GM19025 (cell line): ENCODE data around the gene MPG.
"Not testable (repeated sequence)": the region's sequence is repeated elsewhere in the genome, so short reads cannot be mapped to it uniquely, and the experiment has no call there.

Experiments
- ATAC-seq: cut with Tn5 transposase; IDR thresholded peaks from one replicate; pipeline ENCODE4 v1.9.1; 2021; ENCODE audit warnings: mild to moderate bottlenecking, low read depth, moderate library complexity; ENCODE audit not compliant: unreplicated experiment

The MPG gene

DNA sequence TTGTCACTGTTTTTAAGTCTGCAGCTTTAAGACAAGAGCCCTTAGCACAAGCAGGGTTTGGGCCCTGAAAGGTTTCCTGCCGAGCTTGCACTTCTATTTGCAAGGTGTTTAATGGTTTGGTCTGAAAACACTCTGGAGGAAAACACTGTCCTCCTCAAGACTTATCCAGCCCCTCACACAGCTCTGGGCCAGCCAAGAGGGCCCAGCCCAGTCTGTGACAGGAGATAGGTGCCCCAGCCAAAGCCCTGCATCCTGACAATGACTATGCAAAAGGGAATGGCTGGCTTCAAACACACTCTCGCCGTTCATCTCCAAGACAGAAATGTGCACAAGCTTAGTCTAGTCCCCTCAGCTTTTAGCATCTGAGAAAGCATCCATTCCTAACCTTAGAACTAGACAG lies 26.9 kb downstream of the MPG start:
- no peak for ATAC-seq

DNA sequence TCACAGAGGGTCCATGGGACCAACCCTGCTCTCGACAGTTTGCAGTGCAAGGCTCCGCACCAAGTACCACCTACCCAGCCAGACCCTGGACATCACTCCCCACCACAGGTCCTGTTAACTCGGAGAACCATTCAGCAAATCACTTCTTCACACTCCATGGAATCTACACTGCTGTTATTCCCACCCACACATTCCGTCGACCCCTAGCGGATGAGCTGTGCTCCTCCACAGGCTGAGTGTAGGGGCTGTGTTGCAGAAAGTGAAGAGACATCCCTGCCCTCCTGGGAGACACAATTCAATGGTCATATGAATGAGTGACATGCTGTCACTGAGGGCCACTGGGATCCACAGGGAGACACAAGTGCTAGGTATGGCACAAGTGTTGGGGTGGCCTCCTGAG lies 27.5 kb downstream of the MPG start:
- no peak for ATAC-seq

DNA sequence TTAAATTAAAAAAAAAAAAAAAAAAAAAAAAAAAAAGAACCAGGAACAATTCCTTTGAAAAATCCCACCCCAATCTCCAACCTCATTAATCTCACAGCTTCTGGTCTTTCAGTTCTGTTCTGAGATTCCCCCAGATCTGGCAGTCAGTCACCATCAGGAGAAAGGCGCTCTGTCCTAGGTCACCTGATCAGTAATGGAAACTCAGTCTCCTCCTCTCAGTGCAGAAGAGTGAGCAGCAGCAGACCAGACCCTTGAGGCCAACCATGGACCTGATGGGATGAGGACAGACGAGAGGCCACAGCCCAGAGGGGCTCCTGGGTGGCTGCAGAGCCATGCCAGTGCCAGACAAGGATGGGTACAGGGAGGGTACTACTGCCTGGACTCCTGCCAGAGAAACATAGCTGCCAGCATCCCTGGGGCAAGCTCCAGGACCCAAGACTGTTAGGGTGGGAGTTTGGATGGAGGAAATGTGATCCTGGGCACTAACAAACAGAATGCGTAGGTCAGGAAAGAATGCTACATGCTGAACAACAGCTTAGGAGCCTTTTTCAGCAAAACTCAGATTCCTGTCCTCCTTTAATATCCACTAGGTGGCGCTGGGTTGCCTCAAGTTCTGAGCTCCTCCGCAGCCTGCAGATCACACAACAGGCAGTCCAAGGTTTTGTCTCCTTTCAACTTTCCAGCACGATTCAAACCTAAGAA lies 28.7 kb downstream of the MPG start:
- no peak for ATAC-seq

DNA sequence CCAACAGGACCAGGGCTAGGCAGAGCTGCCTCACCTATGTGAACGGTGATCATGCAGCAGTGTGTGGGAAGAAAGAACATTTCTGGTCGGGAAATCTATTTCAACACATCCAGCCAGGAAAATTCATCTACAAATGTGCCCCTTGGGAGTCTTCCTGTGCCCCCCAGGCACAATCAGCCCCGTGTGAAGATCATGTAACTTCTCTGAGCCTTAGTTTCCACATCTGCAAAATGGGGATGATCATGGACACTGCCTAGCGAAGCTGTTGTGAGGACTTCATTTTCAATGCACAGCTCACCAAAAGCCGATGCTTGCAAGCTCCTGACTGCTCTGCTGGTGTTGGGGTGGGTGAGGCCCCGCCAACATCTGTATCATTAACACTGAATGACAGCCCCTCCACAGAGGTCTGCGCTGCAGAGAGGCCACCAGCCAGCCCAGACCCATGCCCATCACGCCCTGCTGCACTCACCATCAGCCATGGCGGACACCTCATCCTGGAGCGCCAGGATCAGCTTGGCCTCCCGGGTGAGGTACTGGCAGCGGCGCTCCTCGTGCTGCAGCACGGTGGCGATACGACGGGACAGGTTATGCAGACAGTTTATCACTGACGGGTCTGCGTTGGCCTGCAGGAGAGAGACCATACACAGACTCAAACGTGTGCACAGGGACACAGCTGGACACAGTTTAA lies 34.3 kb downstream of the MPG start:
- ATAC-seq = no peak

DNA sequence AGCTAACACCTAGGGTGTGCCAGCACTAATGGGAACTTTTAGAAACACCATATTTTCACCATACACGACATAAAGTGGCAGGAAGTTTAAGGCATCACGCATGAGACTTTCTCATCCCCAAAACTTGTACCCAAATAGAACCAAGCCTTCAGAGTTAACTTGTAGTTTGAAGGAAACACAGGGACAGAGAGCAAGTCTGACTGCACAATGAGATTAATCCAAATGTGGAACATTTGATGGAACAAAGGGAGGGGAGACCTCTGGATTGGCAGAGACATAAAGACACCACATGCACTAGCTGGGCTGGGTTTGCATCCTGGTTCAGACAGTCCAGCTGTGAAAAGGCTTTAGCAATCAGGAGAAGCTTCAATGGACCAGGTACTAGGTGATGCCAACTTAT lies 36.3 kb downstream of the MPG start:
- ATAC-seq = no peak

DNA sequence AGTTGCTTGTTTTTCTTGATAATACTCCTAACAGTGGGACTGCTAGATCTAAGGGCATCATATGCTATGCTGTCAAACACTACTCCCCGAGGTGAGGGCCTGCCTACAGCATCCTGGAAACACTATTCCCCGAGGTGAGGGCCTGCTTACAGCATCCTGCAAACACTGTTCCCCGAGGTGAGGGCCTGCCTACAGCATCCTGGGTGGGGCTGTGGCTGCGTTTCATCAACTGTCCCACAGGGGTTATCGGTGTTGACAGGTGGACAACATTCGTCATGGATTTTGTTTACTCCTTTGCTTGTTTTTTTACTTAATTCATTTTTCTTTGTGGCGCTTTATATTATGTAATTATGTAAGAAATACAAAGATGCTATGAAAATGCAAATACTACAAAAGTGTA lies 38.0 kb downstream of the MPG start:
- no peak for ATAC-seq

DNA sequence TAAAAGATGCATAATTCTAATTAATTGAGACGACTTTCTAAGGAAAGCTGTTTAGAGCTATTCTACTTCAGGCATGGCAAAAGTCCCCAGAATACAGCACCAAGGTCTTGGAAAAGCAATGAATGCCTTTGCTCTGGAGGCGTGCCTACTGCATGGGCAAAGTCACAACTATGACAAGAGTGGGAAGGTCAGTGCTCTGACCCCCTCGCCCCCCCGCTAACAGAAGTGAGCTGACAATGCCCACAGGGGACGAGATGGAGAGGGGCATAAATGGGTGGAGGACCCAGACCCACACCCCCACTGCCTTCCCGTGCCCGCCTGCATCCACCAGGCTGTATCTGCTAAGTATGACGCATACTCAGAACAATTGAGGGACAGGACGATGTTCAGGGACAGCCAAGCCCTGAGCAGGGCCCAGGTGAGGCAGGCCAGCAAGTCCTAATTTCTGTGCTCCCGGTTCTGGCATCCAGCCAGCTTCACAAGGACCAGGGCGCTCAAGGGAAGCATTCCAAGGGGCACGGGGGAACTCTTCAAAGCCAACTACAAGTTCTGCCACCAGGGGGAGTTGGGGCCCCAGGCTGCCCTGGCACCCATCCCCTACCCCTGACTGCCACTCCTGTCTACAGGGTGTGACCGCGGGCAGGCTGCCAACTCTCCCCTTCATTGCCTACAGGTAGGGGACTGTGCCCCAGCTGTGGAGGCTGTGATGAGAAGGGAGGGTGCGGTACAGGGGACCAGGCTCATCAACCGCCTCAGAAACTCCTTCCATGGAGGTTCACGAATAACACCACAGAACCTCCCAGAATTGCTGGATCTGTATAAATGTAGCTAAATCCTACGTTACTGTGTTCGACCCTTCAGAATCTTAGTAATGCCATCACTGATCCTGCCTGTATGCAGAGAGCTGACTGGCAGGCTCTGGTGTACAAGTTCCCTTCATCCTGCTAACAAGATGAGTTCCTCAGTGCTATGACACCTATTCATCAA lies 39.6 kb downstream of the MPG start:
- no peak for ATAC-seq

DNA sequence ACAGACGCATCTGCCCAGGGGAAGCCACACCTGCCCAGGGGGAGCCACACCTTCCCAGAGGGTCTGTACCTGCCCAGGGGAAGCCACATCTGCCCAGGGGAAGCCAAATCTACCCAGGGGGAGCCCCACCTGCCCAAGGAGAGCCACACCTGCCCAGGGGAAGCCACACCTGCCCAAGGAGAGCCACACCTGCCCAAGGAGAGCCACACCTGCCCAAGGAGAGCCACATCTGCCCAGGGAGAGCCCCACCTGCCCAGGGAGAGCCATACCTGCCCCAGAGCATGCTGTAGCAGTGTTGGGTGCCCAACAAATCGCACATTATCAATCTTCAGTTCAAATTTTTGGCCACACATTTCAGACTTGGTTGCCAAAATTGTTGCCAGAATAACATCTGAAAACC lies 40.8 kb downstream of the MPG start:
- ATAC-seq = no peak

DNA sequence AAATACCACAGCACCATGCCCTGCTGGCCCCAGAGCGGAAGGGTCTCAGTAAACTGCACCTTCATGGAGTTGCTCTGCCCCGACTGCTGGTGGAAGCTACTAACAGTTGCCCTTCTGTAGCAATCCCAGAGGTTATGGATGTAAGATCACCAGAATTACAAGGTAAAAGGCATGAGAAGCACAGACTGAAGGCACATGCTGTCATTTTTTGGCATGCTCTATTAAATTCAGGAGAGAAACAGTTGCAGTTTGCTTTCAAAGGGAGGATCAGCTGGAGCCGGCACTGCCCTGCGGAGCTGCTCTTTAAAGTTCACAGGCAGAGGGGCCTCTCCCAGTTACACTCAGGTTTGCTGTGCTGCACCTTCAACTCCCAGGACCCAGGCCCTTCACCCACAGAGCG lies 41.3 kb downstream of the MPG start:
- ATAC-seq = no peak

DNA sequence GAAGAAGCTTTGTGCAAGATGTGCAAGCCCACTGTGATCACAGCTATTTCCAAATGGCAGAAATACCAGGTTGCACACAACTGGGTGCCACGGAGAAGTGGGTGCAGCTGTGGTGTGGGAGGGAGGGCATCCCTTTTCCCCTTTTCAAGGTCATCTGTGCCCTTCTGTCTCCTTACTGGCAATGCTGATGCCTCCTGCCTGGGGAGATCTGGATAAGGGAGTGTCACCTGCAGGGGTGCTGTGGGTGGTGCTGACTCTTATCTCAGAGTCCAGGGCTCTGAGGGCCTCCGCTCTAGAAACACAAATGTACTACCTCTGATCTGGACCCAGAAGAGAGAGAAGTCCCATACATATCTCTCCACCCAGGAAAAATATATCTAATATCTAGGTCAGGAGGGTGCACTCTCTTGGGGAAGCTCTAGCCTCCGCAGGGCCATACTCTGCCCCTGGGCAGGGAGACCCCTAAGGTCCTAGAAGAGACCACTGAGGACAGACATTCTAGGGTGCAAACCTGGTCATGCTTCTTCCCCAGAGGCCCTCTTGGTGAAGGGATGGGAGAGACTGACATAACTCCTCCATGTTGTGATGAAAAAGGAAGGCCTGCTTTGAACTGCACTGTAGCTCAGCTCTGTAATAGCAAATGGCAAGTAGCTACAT lies 41.9 kb downstream of the MPG start:
- no peak for ATAC-seq

DNA sequence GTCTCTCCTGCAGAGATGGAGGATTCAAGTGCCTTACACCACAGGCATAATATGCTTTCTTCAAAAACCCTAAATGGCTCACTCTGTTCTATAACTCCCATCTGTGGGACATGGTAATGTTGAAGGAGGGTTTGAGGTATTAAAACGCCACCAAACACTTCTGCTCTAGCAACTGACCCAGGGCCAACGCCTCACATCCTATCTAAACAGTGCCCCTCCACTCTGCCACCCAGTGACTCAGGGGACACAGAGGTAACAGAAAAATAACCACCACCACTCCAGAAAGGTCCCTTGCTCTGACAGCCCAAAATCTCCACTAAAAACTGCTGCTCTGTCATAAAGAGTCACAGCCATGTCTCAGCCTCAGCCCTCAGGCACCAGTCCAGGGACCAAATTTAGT lies 42.7 kb downstream of the MPG start:
- no peak for ATAC-seq

DNA sequence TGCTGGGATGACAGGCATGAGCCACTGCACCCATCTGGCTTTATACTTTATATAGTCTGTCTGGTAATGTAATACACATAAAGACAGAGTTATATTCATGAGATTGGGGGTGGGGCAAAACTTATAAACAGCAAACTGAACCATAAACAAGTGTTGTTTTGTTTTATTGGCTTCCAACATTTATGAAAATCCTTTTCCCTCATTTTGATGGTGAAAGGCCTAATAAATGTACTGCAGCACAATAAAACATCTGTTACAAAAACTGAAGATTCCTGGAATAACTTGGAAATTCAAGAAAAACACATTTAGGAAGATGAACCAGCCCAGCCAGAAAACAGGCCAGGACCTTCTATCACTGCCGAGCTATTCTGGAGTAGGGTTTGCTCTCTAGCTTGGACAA lies 44.3 kb downstream of the MPG start:
- no peak for ATAC-seq

DNA sequence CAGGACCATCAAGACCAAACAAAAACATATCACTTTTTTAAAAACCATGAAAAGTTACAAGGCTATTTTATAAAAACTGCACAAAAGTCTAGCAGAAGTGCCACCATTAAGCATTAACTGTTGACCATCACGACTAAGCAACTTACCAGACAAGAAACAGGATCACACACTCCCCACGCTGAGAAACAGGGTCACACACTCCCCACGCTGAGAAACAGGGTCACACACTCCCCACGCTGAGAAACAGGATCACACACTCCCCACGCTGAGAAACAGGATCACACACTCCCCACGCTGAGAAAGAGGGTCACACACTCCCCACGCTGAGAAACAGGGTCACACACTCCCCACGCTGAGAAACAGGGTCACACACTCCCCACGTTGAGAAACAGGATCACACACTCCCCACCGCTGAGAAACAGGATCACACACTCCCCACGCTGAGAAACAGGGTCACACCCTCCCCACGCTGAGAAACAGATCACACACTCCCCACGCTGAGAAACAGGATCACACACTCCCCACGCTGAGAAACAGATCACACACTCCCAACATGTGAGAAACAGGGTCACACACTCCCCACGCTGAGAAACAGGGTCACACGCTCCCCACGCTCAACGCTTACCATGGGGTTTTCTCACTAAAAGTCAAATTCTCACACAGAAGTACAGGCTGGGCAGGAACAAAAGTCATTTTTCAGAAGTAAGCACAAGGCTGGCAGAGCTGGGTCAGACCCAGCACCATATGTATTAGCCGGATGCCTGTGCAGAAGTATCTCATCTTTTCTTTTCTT lies 45.7 kb downstream of the MPG start:
- ATAC-seq = not testable (repeated sequence)

DNA sequence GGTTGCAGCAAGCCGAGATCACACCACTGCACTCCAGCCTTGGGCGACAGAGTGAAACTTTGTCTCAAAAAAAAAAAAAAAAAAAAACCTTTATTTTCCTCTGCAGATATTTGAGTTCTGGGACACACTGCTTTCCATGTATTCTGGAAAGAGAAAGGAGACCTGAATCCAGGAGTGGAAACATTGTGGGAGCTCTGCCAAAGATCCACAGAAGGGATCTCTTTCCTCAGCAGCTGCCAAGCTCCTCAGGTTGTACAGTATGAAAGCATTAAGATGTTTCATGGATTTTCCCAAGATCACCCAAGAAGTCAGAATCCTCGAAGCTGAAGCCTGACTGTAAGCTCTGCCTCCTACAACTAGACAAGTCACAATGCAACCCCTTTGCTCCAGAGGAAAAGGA lies 47.0 kb downstream of the MPG start:
- ATAC-seq = no peak

DNA sequence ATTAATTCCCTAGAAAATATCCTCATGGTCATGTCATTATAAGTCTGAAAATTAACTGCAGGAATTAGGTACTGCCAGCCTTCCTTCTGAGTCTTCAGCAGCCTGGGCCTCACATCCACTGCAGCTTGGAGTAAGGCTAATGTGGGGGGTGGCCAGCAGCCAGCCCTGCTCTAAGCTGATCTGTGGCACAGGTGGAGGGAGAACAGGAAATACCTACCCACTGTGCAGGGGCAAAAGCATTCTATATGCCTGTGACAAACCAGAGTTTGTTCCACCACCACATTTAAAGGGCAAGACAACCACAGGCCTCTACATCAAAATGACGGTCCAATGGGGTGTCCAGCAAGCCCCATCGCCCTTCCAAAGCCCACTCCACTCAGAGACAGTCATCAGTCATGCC lies 51.0 kb downstream of the MPG start:
- ATAC-seq = no peak

DNA sequence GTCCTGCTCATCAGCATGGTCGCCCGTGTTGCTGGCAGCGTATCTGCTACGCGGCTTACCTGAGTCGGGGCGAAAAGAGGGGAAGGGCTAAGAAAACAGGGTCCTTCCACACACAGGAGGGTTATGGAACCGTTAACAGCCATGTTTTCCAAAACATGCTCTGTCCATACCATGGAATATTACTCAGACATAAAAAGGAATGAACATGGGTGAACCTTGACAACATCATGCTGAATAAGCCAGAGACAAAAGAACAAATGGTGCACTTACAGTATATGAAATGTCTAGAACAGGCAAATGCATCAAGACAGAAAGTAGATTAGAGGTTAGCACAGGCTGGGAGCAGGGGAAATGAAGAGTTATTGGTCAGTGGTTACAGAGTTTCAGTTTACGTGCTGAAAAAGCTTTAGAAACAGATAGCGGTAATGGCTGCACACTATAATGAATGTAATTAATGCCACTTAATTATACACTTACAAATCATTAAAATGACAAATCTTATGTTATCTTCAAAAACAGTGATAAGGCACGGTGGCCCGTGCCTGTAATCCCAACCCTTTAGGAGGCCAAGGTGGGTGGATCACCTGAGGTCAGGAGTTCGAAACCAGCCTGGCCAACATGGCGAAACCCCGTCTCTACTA lies 52.6 kb downstream of the MPG start:
- ATAC-seq = no peak

DNA sequence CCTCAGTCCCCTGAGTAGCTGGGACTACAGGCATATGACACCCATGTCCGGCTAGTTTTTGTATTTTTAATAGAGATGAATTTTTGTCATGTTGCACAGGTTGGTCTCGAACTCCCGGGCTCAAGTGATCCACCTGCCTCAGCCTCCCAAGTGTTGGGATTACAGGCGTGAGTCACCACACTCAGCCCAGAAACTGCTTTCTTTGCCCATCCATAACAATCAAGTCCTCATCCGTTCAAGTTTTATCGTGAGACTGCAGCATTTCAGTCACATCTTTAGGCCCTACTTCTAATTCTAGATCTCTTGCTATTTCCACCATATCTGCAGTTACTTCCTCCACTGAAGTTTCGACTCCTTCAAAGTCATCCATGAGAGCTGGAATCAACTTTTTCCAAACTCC lies 54.1 kb downstream of the MPG start:
- ATAC-seq = no peak

DNA sequence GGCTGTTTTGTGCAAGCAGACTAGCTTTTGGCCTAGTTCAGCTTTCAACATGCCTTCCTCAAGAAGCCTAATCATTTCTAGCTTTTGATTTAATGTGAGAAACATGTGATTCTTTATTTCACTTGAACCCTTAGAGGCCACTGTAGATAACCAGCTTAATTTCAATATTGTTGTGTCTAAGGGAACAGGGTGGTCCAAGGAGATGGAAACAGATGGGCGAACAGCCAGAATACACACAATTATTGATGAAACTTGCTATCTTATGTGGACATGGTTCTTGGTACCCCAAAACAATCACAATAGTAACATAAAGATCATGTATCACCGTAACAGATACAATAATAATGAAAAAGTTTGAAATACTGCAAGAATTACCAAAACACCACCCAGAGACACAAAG lies 55.7 kb downstream of the MPG start:
- no peak for ATAC-seq
